Mononuclear cell (primary cell): ENCODE results near the gene TEDC1. TPM values are rescaled to one million over a fixed set of nuclear protein-coding genes. Genes with fewer than 3 reads are reported as not detected.
"Not testable (repeated sequence)": the region's sequence is repeated elsewhere in the genome, so short reads cannot be mapped to it uniquely, and the experiment has no call there.

Experiments
- H3K27me3 ChIP-seq: 2 replicates; pipeline ENCODE4 v1.6.0; 2011; ENCODE audit warnings: low read length, control low read depth; ENCODE audit not compliant: insufficient read depth
- H3K4me1 ChIP-seq: 2 replicates; pipeline ENCODE4 v1.5.1; 2011; ENCODE audit warnings: mild to moderate bottlenecking, low read length, control low read depth; ENCODE audit not compliant: insufficient read depth
- H3K4me3 ChIP-seq: 2 replicates; pipeline ENCODE4 v1.5.1; 2011; ENCODE audit warnings: mild to moderate bottlenecking, low read length, moderate library complexity
- H3K9me3 ChIP-seq: 2 replicates; pipeline ENCODE4 v1.5.1; 2011; ENCODE audit warnings: low read depth, mild to moderate bottlenecking, control low read depth, low read length
- total RNA-seq: library from RNA; depleted of rRNA; stranded (reverse); fragments of >200 nt; gene quantifications from one replicate; pipeline ENCODE4 v1.2.3, GENCODE V29; 2012

TEDC1 gene
- total RNA-seq, 1 donor = 19.9 TPM

DNA sequence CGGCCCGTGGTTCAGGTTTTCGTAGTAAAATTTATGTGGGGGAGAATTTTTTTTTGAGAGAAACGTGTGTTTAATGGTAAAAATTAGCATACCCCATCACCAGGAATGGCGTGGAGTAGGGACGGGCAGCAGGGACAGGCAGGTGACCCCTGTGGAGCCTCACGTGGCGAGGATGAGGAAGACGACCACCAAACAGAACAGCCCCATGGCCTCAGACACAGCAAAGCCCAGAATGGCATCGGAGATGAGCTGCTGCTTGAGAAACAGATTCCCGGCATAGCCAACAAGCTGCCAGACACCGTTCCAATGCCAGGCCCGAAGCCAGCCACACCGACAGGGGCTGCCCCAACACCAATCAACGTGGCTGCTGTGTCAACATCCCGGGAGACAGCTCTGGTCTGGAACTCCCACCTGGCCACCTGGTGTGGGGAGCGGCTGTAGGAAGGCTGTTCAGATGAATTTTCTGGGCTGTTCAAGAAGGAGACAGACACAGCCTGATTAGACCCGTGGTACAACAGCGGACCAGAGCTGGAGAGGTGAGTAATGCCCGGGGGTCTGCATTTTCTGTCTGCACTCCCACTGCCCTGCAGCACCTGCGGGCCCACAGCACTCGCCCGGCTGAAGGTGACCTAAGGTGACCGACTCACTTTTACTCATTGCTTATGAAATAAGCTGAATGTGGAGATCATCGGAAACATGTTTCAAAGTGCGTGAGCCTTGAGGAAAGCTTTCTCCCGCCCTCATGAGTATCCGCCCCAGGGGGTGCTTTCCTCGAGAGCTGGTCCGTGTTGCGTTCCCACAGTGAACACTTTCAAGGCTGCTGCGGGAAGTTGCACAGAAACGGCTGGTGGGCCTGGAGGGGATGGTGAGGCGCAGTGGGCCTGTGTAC is 45.9 kb downstream of the TEDC1 start:
- H3K27me3 ChIP-seq = no peaks in the 10 kb centered on the region
- H3K4me3 ChIP-seq = no peak overlapping the region
- no peaks in the 10 kb centered on the region for H3K9me3 ChIP-seq
- H3K4me1 ChIP-seq = peaks cover 14% of the 10 kb centered on the region

DNA sequence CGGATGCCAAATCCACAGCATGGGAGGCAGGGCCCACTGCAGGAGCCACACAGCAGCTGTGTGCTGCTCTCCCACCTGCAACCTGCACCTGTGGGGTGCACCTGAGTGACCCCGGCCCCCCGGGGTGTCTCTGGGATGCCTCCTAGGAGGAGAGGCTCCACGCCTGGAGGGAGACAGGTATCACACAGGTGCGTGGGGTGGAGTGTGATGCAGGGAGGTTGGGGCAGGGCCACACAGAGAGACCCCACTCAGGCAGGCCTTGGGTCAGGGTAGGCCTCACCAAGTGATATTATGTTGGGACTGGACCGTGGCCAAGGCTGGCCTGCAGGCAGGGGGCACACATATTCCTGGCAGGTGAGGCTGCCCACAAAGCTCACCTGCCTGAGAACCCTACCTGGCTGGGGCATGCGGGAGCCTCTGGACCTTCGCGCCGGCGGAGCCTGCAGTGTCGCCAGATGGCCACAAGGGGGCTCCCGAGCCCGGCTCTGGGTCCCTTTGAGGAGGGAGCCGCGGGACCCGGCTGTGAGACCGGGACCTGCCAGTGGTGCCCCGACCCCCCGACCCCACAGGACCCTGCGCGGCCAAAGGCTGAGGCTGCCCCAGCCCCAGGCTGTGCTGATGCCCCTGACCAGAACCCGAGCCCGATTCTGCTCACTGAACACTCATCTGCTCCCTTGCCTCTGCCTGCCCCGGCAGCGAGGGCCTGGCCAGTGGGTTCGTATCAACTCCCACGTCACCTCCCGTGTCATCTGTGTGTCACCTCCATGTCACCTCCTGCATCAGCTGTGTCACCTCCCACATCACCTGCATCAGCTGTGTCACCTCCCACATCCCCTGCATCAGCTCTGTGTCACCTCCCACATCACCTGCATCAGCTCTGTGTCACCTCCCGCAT is 46.8 kb downstream of the TEDC1 start:
- peaks cover 6% of the 10 kb centered on the region for H3K4me1 ChIP-seq
- H3K9me3 ChIP-seq = no peaks in the 10 kb centered on the region
- no peaks in the 10 kb centered on the region for H3K27me3 ChIP-seq
- no peak overlapping the region for H3K4me3 ChIP-seq

DNA sequence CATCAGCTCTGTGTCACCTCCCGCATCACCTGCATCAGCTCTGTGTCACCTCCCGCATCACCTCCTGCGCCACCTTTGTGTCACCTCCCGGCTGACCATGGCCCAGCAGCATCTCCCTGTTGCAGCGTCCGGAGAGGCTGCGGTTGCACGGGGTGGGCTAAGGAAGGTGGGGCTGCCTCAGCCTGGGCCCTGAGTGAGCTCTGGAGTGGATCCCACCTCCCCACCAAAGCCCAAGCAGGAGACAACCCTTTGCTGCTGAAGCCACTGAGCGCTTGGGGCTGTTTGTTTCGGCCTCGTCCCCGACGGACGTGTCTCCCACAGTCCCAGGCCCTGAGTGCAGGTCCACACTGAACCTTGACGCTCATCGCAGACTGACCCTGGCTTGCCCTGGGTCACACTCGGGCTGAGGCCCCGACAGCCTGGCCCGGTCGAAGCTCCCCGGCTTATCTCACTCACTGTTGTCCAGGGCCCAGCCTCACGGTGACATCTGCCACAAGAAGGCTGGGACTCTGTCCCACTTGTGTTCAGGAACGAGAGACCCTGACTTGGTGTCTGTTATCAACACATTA is 47.5 kb downstream of the TEDC1 start:
- Histone ChIP-seq H3K9me3 (no peaks in the 10 kb centered on the region), H3K27me3 (no peaks in the 10 kb centered on the region), H3K4me1 (peaks cover 3% of the 10 kb centered on the region), H3K4me3 (no peak overlapping the region)

DNA sequence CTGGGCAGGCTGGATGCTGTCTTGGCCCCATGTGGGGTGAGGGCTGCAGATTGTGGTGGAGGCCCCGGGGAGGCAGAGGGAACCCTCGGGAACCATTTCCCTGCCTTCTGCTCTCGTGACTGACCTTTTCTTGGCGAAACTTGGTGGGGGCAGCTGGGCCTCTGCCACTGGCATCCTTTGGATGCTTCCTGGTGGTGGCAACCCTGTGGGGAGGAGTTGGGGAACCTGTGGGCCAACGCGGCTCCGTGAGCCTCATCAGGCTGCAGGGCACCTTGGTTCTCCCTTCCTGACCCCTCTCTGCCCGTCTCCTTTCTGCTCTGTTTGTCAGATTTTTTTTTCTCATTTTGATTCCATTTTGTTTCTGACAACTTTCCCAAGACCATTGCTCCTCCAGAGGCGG is 49.8 kb downstream of the TEDC1 start:
- Histone ChIP-seq H3K4me1 (peaks cover 3% of the 10 kb centered on the region), H3K9me3 (no peaks in the 10 kb centered on the region)

DNA sequence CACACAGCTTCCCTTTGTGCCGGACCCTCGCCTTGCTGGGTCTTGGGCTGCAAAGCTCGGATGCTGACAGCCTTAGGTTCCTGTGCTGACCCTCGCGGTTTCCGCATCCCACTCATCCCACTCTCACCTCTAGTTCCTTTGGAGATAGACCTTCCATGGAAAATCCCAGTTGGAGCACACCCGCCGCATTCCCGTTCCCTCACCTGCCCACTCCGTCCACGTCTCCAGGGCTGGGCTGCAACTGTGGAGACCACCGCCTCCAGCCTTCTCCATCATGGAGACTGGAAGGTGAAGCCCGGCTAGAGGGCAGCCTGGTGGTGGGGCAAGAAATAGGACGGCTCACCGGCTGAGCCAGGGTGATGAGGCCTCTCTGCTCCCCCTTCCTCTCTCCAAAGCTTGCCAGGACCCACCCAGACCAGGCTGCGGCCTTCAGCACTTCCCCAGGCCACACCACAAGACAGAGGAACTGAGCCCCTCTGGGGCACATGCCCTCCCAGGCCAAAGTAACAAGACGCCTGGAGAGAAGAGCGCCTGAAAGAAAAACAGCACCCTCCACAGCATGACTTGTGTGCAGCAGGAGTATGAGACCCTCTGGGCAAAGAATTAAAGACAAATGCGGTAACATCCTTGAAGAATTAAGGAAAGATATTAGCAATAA is 50.3 kb downstream of the TEDC1 start:
- H3K9me3 ChIP-seq = no peaks in the 10 kb centered on the region
- H3K27me3 ChIP-seq = no peaks in the 10 kb centered on the region
- peaks cover 3% of the 10 kb centered on the region for H3K4me1 ChIP-seq
- no peak overlapping the region for H3K4me3 ChIP-seq

More for the DNA sequence above, 49.8 kb downstream of the TEDC1 start:
- H3K4me3 ChIP-seq = no peak overlapping the region
- no peaks in the 10 kb centered on the region for H3K27me3 ChIP-seq

DNA sequence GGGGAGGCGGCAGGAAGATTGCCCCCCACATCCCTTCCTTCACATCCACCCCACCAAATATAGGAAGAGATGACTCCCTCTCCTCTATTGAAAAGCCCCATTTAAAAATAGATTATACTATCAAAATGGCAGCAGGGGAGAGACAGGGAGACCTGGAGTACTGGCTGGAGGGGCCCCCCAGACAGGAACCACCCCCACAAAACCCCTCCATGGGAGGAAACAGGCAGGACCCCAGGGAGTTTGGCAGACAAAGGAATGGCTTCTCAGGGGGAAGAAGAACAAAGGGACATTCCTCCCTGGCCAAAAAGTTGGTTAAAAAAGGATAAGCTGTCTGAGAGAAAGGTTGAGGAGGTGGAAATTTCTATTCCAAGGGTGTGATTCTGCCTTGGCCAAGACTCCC is 54.6 kb downstream of the TEDC1 start:
- H3K4me1 ChIP-seq, H3K9me3 ChIP-seq, H3K27me3 ChIP-seq, H3K4me3 ChIP-seq: not testable (repeated sequence)

DNA sequence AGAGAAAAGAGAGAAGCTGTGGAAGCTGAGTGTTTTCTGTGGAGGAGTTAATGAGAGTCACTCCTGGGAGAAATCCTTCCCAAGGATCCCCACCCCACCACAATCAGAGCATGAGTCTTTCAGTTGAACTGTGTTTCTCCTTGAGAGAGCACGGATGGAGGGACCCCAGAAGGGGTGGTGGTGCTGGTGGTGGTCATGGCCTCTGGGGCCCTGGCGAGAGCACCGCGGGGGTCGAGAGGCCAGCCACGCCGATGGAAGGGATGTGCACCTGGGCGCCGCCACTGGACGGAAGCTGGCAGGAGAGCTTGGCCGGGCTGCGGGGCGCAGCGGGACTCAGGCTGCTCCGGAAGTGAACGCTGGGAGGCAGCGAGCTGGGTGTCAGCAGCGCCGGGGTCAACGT is 55.4 kb downstream of the TEDC1 start:
- H3K4me3 ChIP-seq, H3K4me1 ChIP-seq, H3K27me3 ChIP-seq, H3K9me3 ChIP-seq: not testable (repeated sequence)

DNA sequence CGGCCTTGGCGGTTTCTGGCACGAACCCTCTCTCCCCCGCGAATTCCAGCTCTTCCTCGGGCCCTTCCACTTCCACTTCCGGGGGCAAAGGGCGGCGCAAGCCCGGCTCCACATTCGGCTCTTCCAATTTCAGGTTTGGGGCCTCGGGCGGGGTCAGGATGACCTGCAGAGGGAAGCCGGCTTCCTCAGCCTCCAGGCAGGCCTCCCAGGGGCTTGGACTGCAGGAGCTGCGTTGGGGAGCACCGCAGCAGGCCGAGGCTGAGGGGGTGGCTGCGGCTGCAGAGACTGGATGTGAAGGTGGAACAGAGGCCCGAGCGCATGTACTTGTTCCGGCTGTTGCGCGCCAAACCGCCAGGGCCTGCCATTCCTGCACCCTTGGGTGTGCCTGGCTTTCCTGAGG is 56.0 kb downstream of the TEDC1 start:
- H3K9me3 ChIP-seq, H3K4me3 ChIP-seq, H3K27me3 ChIP-seq, H3K4me1 ChIP-seq: not testable (repeated sequence)

DNA sequence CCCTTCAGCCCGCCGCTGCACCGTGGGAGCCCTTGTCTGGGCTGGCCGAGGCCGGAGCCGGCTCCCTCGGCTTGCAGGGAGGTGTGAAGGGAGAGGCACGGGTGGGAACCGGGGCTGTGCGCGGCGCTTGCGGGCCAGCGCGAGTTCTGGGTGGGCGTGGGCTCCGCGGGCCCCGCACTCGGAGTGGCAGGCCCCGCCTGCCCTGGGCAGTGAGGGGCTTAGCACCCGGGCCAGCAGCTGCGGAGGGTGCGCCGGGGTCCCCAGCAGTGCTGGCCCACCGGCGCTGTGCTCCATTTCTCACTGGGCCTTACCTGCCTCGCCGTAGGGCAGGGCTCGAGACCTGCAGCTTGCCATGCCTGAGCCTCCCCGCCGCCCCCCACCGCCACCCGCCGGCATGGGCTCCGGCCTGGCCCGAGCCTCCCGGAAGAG is 56.7 kb downstream of the TEDC1 start:
- Histone ChIP-seq H3K4me1 (no peaks in the 10 kb centered on the region), H3K4me3 (no peak overlapping the region), H3K9me3 (no peaks in the 10 kb centered on the region), H3K27me3 (no peaks in the 10 kb centered on the region)

Other genes with a start within 250 kb of the TEDC1 start
- 25.4 TPM for gene BTBD6, start 242.7 kb upstream of the TEDC1 start, total RNA-seq
- 39.7 TPM for gene BRF1, start 190.2 kb upstream of the TEDC1 start, total RNA-seq
- gene PACS2, start 176.5 kb upstream of the TEDC1 start, total RNA-seq = 27.0 TPM
- 0.10 TPM for gene TEX22, start 92.7 kb upstream of the TEDC1 start, total RNA-seq
- 33.9 TPM for gene MTA1, start 71.4 kb upstream of the TEDC1 start, total RNA-seq
- 10.8 TPM for gene CRIP2, start 16.4 kb upstream of the TEDC1 start, total RNA-seq
- 88.2 TPM for gene CRIP1, start 4.4 kb upstream of the TEDC1 start, total RNA-seq
- 1.5 TPM for gene TMEM121, start 35.3 kb downstream of the TEDC1 start, total RNA-seq